MG63 (cell line): ENCODE measurements around the gene LCN15. TPM values are rescaled to one million over a fixed set of nuclear protein-coding genes. Genes with fewer than 3 reads are reported as not detected.
"Not testable (repeated sequence)": the region's sequence is repeated elsewhere in the genome, so short reads cannot be mapped to it uniquely, and the experiment has no call there.

Experiments
- DNase-seq: peaks from one replicate; pipeline ENCODE4 v3.0.0-alpha.2; 2020
- H3K27me3 ChIP-seq: fragments of 250-450 bp; sonication (Bioruptor Pico); 2 replicates; pipeline ENCODE4 v1.5.1; 2020; ENCODE audit warnings: mild to moderate bottlenecking, moderate library complexity
- H3K36me3 ChIP-seq: fragments of 250-450 bp; sonication (Bioruptor Pico); 2 replicates; pipeline ENCODE4 v1.5.1; 2020; ENCODE audit warnings: mild to moderate bottlenecking, moderate library complexity
- H3K4me3 ChIP-seq: fragments of 250-450 bp; sonication (Bioruptor Pico); 2 replicates; pipeline ENCODE4 v1.5.1; 2020; ENCODE audit warnings: mild to moderate bottlenecking, moderate library complexity
- H3K9me3 ChIP-seq: fragments of 250-450 bp; sonication (Bioruptor Pico); 2 replicates; pipeline ENCODE4 v1.5.1; 2020; ENCODE audit warnings: mild to moderate bottlenecking, moderate library complexity
- total RNA-seq: library from RNA; depleted of rRNA; stranded (reverse); fragments of >200 nt; shearing (Covaris generic); gene quantifications from 2 replicates; pipeline ENCODE4 v1.2.3, GENCODE V29; 2014; ENCODE audit warnings: low replicate concordance; rRNA removed

Gene LCN15
- total RNA-seq = not detected in 2 replicates

GRCh38 chr9:136764301-136764891 is at the start of gene LCN15:
Gene LCN15, minus strand, starts transcription at chr9:136764518. Its CDS starts 30 bp downstream, at chr9:136764488.
- DNase-seq = no peak

GRCh38 chr9:136808806-136809158 is 44.5 kb upstream of the LCN15 start:
- Histone ChIP-seq H3K27me3 (no peaks in the 10 kb centered on the region), H3K9me3 (no peaks in the 10 kb centered on the region), H3K36me3 (peaks cover 46% of the 10 kb centered on the region), H3K4me3 (peak overlapping the region; percentile 84)
- DNase-seq = no peak

More at GRCh38 chr9:136764301-136764891, at the start of gene LCN15:
- H3K4me3 ChIP-seq = no peak within 1 kb of the TSS
- no peaks in the 10 kb centered on the region for H3K9me3 ChIP-seq
- H3K27me3 ChIP-seq = peaks cover 10% of the 10 kb centered on the region; the same call in 1 of the 2 replicates
- no peaks in the 10 kb centered on the region for H3K36me3 ChIP-seq

- DNase-seq = peak; percentile 20
- Histone ChIP-seq H3K36me3 (peaks cover 40% of the 10 kb centered on the region), H3K9me3 (no peaks in the 10 kb centered on the region)
These were observed 43.9 kb upstream of the LCN15 start for GRCh38 chr9:136808075-136808805.

GRCh38 chr9:136807281-136808074 is 43.2 kb upstream of the LCN15 start, which contains the start of gene RABL6:
Gene RABL6, plus strand, starts transcription at chr9:136807948. Its CDS starts 249 bp downstream, at chr9:136808197.
- peak; percentile 76 for DNase-seq
- Histone ChIP-seq H3K9me3 (no peaks in the 10 kb centered on the region), H3K4me3 (peak within 1 kb of the TSS; percentile 84), H3K36me3 (peaks cover 33% of the 10 kb centered on the region), H3K27me3 (no peaks in the 10 kb centered on the region)

More at GRCh38 chr9:136808075-136808805, 43.9 kb upstream of the LCN15 start:
- H3K27me3 ChIP-seq = no peaks in the 10 kb centered on the region
- peak overlapping the region; percentile 84 for H3K4me3 ChIP-seq

- Histone ChIP-seq H3K9me3 (no peaks in the 10 kb centered on the region), H3K27me3 (no peaks in the 10 kb centered on the region), H3K36me3 (peaks cover 28% of the 10 kb centered on the region), H3K4me3 (peak overlapping the region; percentile 69)
- DNase-seq = no peak
These were observed 42.4 kb upstream of the LCN15 start for GRCh38 chr9:136806631-136807201.

- H3K27me3 ChIP-seq = no peaks in the 10 kb centered on the region
- peaks cover 24% of the 10 kb centered on the region for H3K36me3 ChIP-seq
- no peak overlapping the region for H3K4me3 ChIP-seq
- no peak for DNase-seq
- no peaks in the 10 kb centered on the region for H3K9me3 ChIP-seq
These were observed 41.7 kb upstream of the LCN15 start for GRCh38 chr9:136806067-136806466.

- H3K9me3 ChIP-seq = no peaks in the 10 kb centered on the region
- H3K27me3 ChIP-seq = peaks cover 5% of the 10 kb centered on the region; the same call in 1 of the 2 replicates
- DNase-seq = no peak
- H3K4me3 ChIP-seq = no peak overlapping the region
- H3K36me3 ChIP-seq = peaks cover 16% of the 10 kb centered on the region
These were observed 41.0 kb upstream of the LCN15 start for GRCh38 chr9:136805207-136805740.

GRCh38 chr9:136804509-136805206 is 40.3 kb upstream of the LCN15 start:
- Histone ChIP-seq H3K36me3 (peaks cover 10% of the 10 kb centered on the region), H3K27me3 (peaks cover 8% of the 10 kb centered on the region), H3K9me3 (no peaks in the 10 kb centered on the region), H3K4me3 (no peak overlapping the region)
- no peak for DNase-seq

- no peak overlapping the region for H3K4me3 ChIP-seq
- peaks cover 3% of the 10 kb centered on the region for H3K36me3 ChIP-seq
- DNase-seq = no peak
- no peaks in the 10 kb centered on the region for H3K9me3 ChIP-seq
- H3K27me3 ChIP-seq = peaks cover 16% of the 10 kb centered on the region
These were observed 39.5 kb upstream of the LCN15 start for GRCh38 chr9:136803551-136804508.

GRCh38 chr9:136803009-136803550 is 38.8 kb upstream of the LCN15 start:
- DNase-seq, H3K9me3 ChIP-seq, H3K36me3 ChIP-seq, H3K4me3 ChIP-seq: not testable (repeated sequence)
- H3K27me3 ChIP-seq = peaks cover 24% of the 10 kb centered on the region

- Histone ChIP-seq H3K9me3 (no peaks in the 10 kb centered on the region), H3K36me3 (peaks cover 3% of the 10 kb centered on the region), H3K27me3 (peaks cover 31% of the 10 kb centered on the region), H3K4me3 (no peak overlapping the region)
- no peak for DNase-seq
These were observed 38.0 kb upstream of the LCN15 start for GRCh38 chr9:136802321-136802720.

GRCh38 chr9:136799854-136800657 is 35.7 kb upstream of the LCN15 start:
- Histone ChIP-seq H3K36me3 (no peaks in the 10 kb centered on the region; the same call in 1 of the 2 replicates), H3K27me3 (peaks cover 34% of the 10 kb centered on the region), H3K9me3 (no peaks in the 10 kb centered on the region), H3K4me3 (no peak overlapping the region)
- DNase-seq = peak; percentile 65

- Histone ChIP-seq H3K4me3 (no peak overlapping the region), H3K9me3 (no peaks in the 10 kb centered on the region), H3K36me3 (no peaks in the 10 kb centered on the region), H3K27me3 (peaks cover 34% of the 10 kb centered on the region)
- no peak for DNase-seq
These were observed 34.9 kb upstream of the LCN15 start for GRCh38 chr9:136799079-136799853.
